Activated B cell treated with CpG ODN at 0.5 μM for 24 hours (primary cell): ENCODE measurements around the gene SCLY. TPM values are rescaled to one million over a fixed set of nuclear protein-coding genes. Genes with fewer than 3 reads are reported as not detected.

ENCODE experiments used
- ATAC-seq: fragments of 200-7000 bp; cut with Tn5 transposase; one replicate; pipeline ENCODE4 v1.10.0; 2021; ENCODE audit warnings: low read depth, mild to moderate bottlenecking, moderate library complexity
- CTCF ChIA-PET: fragments of 350-600 bp; sonication (Branson Sonifier 250); formaldehyde crosslinking; loops from one replicate; lab custom pipeline; 2021; ENCODE audit warnings: antibody characterized with exemption; lab: Charles Lee
- POLR2A ChIA-PET: fragments of 350-600 bp; sonication (Branson Sonifier 250); formaldehyde crosslinking; loops from one replicate; lab custom pipeline; 2021; ENCODE audit warnings: antibody characterized with exemption; lab: Charles Lee
- DNase-seq: peaks from one replicate; pipeline ENCODE4 v3.0.0; 2022
- H3K27ac Mint-ChIP-seq: one replicate; pipeline ENCODE4 v1.8.0; 2020; ENCODE audit warnings: mixed read lengths
- H3K27me3 Mint-ChIP-seq: one replicate; pipeline ENCODE4 v1.8.0; 2021; ENCODE audit warnings: mixed read lengths
- H3K36me3 Mint-ChIP-seq: one replicate; pipeline ENCODE4 v1.8.0; 2021; ENCODE audit warnings: low read depth, mixed read lengths
- H3K4me1 Mint-ChIP-seq: one replicate; pipeline ENCODE4 v1.8.0; 2021; ENCODE audit warnings: mixed read lengths
- H3K4me3 Mint-ChIP-seq: one replicate; pipeline ENCODE4 v1.8.0; 2020; ENCODE audit warnings: mild to moderate bottlenecking, mixed read lengths
- H3K9me3 Mint-ChIP-seq: one replicate; pipeline ENCODE4 v1.8.0; 2020; ENCODE audit warnings: mixed read lengths
- intact Hi-C: fragments of 100-400 bp; cut with micrococcal nuclease; formaldehyde crosslinking; loops from one replicate; pipeline ENCODE4 v1.15.1; 2024
- total RNA-seq: library from RNA; stranded (reverse); gene quantifications from 2 replicates; pipeline ENCODE4 v1.2.3, GENCODE V29; 2022
- TF ChIP-seq, protein P1 (sequence below): fragments of 200-600 bp; IDR thresholded peaks from one replicate; pipeline ENCODE4 v1.8.0; 2022; ENCODE audit warnings: antibody characterized with exemption, mild to moderate bottlenecking

The SCLY gene
- total RNA-seq, 1 donor from 2014 or later: 26.9 TPM

DNA sequence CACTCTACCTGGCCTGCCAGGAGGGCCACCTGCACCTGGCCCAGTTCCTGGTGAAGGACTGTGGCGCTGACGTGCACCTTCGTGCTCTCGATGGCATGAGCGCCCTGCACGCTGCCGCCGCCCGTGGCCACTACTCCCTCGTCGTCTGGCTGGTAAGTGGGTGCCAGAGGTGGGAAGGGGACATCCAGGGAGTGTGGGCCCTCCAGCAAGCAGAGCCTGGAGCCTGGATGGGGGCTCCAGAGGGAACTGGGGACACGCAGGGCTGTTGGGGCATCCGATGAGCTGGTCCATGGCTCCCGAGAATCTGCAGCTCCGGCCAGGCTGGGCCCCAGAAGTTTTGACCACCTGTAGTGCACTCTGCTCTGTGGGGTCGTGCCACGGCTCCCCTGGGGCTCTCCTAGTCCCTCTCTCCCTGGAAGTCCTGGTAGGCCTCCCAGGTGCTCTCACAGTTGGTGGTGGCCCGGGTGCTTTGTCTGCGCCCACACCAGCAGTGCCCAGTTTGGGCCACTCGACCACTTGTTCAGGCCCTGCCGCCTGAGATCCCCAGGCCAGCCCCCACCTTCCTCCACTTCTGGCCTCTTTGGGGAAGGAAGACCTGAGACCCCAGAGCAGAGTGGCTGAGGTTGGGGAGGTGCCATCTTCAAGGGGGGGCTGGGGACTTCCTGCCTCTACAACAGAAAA is 44.0 kb downstream of the SCLY start:
- POLR2A ChIA-PET: no interaction called here
- Mint-ChIP-seq H3K4me3 (no peak overlapping the region), H3K27me3 (no peaks in the 10 kb centered on the region), H3K4me1 (peaks cover 36% of the 10 kb centered on the region), H3K9me3 (no peaks in the 10 kb centered on the region), H3K27ac (no peak overlapping the region), H3K36me3 (no peaks in the 10 kb centered on the region)
- CTCF ChIA-PET: no interaction called here
- TF ChIP-seq, protein P1, sequence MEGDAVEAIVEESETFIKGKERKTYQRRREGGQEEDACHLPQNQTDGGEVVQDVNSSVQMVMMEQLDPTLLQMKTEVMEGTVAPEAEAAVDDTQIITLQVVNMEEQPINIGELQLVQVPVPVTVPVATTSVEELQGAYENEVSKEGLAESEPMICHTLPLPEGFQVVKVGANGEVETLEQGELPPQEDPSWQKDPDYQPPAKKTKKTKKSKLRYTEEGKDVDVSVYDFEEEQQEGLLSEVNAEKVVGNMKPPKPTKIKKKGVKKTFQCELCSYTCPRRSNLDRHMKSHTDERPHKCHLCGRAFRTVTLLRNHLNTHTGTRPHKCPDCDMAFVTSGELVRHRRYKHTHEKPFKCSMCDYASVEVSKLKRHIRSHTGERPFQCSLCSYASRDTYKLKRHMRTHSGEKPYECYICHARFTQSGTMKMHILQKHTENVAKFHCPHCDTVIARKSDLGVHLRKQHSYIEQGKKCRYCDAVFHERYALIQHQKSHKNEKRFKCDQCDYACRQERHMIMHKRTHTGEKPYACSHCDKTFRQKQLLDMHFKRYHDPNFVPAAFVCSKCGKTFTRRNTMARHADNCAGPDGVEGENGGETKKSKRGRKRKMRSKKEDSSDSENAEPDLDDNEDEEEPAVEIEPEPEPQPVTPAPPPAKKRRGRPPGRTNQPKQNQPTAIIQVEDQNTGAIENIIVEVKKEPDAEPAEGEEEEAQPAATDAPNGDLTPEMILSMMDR: no peak
- peak; percentile 11 for DNase-seq
- intact Hi-C loops: loop anchor here (5.0 to 10.0 kb wide), 2 partner anchors 130 to 433 kb away; no protein-coding TSS in a partner anchor
- ATAC-seq: no peak

DNA sequence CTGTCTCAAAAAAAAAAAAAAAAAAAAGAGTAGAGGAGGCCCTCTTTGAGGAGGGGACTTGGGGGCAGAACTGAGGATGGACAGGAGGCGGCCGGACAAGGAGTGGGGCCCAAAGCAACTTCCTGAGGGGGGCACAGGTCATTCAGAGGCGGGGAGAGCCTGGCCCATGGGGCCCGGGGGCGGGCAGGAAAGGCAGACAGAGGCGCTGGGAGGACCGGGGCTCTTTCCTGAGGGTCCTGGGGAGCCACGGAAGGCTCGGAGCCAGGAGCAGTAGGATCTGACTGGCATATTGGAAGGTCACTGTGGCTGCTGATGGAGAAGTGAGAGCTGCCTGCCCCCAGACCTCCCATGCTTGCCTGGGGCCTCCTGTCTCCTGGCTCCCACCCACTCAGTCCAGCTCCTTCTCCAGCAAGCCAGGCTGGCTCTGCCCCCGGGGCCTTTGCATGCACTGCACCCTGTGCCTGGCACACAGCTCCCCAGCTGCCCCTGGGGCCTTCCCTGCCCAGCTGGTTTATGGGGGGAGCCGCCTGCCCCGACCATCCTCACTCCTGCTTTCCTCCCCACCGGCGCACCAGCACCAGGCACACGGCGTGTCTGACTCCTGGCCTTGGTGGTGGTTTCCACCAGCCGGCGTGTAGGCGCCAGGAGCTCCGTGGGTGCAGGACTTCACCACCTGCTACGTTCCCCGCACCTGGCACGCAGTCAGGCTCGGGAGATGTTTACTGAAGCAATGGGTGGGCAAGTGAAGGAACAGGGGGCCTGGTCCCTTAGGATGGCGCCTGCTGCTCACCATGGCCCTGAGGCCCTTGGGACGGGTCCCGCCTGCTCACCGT is 44.9 kb downstream of the SCLY start:
- ChIA-PET POLR2A (no interaction called here), CTCF (no interaction called here)
- Mint-ChIP-seq H3K27me3 (no peaks in the 10 kb centered on the region), H3K4me1 (peaks cover 35% of the 10 kb centered on the region), H3K4me3 (no peak overlapping the region), H3K27ac (no peak overlapping the region), H3K9me3 (no peaks in the 10 kb centered on the region), H3K36me3 (no peaks in the 10 kb centered on the region)
- no peak for ATAC-seq
- intact Hi-C loops: loop anchor here (2.0 to 10.0 kb wide), 4 partner anchors 45 to 433 kb away; partner anchors contain the start of gene SCLY
- TF ChIP-seq, protein P1: no peak
- DNase-seq: peak; percentile 12

DNA sequence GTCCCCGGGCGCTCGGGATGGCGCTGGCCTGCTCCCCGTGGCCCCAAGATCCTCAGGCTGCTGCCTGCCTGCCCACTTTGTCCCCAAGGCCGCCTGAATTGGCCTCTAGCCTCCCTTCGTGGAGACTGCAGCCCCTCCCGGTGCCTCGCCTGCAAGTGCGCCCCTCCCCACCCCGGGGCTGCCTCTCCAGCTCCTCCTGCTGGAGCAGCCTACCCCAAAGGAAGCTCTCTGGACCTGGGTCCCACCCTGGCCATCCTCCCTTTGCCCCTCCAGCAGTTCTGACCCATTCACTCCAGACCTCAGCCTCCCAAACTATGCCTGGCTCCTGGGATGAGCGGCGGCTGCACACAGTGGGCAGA is 45.5 kb downstream of the SCLY start:
- Mint-ChIP-seq H3K27me3 (no peaks in the 10 kb centered on the region), H3K27ac (no peak overlapping the region), H3K9me3 (no peaks in the 10 kb centered on the region), H3K4me1 (peaks cover 35% of the 10 kb centered on the region), H3K4me3 (no peak overlapping the region), H3K36me3 (no peaks in the 10 kb centered on the region)
- DNase-seq: no peak
- TF ChIP-seq, protein P1: no peak
- ChIA-PET CTCF (no interaction called here), POLR2A (no interaction called here)
- ATAC-seq: no peak
- intact Hi-C loops: loop anchor here (2.0 to 10.0 kb wide), 4 partner anchors 46 to 434 kb away; partner anchors contain the start of gene SCLY

GRCh38 chr2:238106698-238107524 is 46.1 kb downstream of the SCLY start:
- POLR2A ChIA-PET: interaction anchor here (0.7 to 1.5 kb wide), 2 partner anchors 8 to 202 kb away, joined by 3 to 9 read pairs; no protein-coding TSS in a partner anchor
- ATAC-seq: no peak

More at GRCh38 chr2:238106698-238107524, 46.1 kb downstream of the SCLY start:
- Mint-ChIP-seq H3K27ac (peak overlapping the region; percentile 86), H3K4me3 (peak overlapping the region; percentile 88), H3K4me1 (peaks cover 35% of the 10 kb centered on the region), H3K27me3 (no peaks in the 10 kb centered on the region), H3K36me3 (no peaks in the 10 kb centered on the region), H3K9me3 (no peaks in the 10 kb centered on the region)
- DNase-seq: peak; percentile 15
- intact Hi-C loops: loop anchor here (1.0 to 10.0 kb wide), 6 partner anchors 9 to 435 kb away; partner anchors contain the start of genes ILKAP and SCLY
- CTCF ChIA-PET: interaction anchor here (0.7 kb wide), 2 partner anchors 19 to 55 kb away, joined by 3 read pairs; no protein-coding TSS in a partner anchor
- TF ChIP-seq, protein P1: no peak
